Measurements from ENCODE around the gene UCN. TPM values are rescaled to one million over a fixed set of nuclear protein-coding genes. Genes with fewer than 3 reads are reported as not detected.

UCN gene
- total and polyA plus RNA-seq, 10 of the 15 experiments (the other 5 are each of a cell fraction or from before 2014, with no cell fraction given) = 0.10 to 3.8 (median 1.1) TPM; not detected in 1

GRCh38 chr2:27297195-27297594, 11.1 kb downstream of the UCN start:
- H3K4me2 ChIP-seq (ENCODE audit: control insufficient read depth, insufficient read depth) = no peak overlapping the region
- ChIA-PET RAD21 (ENCODE audit: unreplicated experiment) (no interaction called here), CTCF (interaction anchor here (0.9 to 2.4 kb wide), 3 partner anchors 15 to 57 kb away, joined by 3 to 6 read pairs (median 3); partner anchors contain the start of gene TRIM54), SMC1A (ENCODE audit: uncharacterized antibody, unreplicated experiment) (interaction anchor here (1.6 kb wide), 1 partner anchor 198 kb away, joined by 4 read pairs; no protein-coding TSS in a partner anchor), POLR2A (no interaction called here)
- no TSS peak for BruUV-seq (replicated peaks)
- no peaks in the 10 kb centered on the region for H3K9me3 ChIP-seq (replicated peaks; ENCODE audit: control insufficient read depth, insufficient read depth, low read length)
- no peak overlapping the region for H2AFZ ChIP-seq (ENCODE audit: control insufficient read depth, low read depth, low read length)
- no peak for TF ChIP-seq HDGF (IDR thresholded peaks at IDR 0.05)
- TF ChIP-seq GATAD2B (conservative IDR thresholded peaks at IDR 0.05; ENCODE audit: low read depth) = no peak
- no peak for TF ChIP-seq NFXL1 (IDR thresholded peaks at IDR 0.05; ENCODE audit: borderline replicate concordance)
- TF ChIP-seq KLF5 (IDR thresholded peaks at IDR 0.05; ENCODE audit: partially characterized antibody) = no peak
- TF ChIP-seq USF2 (IDR thresholded peaks at IDR 0.05; ENCODE audit: borderline replicate concordance, low read depth, low read length) = no peak
- no peak for TF ChIP-seq E4F1 (IDR thresholded peaks at IDR 0.05; ENCODE audit: borderline replicate concordance, partially characterized antibody)
- TF ChIP-seq LARP7 (IDR thresholded peaks at IDR 0.05) = no peak
- TF ChIP-seq SRF (IDR thresholded peaks at IDR 0.05; ENCODE audit: low read depth in 2 of 2, low read length in 2 of 2) = no peak
- TF ChIP-seq HDAC2 (IDR thresholded peaks at IDR 0.05) = no peak
- TF ChIP-seq CHD4 (IDR thresholded peaks at IDR 0.05) = no peak
- no peak for TF ChIP-seq SUPT20H (IDR thresholded peaks at IDR 0.05; ENCODE audit: borderline replicate concordance, control insufficient read depth, low read depth, low read length)
- TF ChIP-seq PAX5 (IDR thresholded peaks at IDR 0.05; ENCODE audit: borderline replicate concordance, low read depth, low read length) = no peak
- TF ChIP-seq BCL3 (IDR thresholded peaks at IDR 0.05; ENCODE audit: borderline replicate concordance, insufficient read depth, low read depth, low read length, poor library complexity, severe bottlenecking) = no peak
- no peak for TF ChIP-seq ATF7 (IDR thresholded peaks at IDR 0.05; ENCODE audit: low read depth)
- no peaks in the 10 kb centered on the region for H3K79me2 ChIP-seq (ENCODE audit: control insufficient read depth, insufficient read depth, low read length)
- H3K4me1 ChIP-seq (ENCODE audit: control insufficient read depth, insufficient read depth, low read length) = no peaks in the 10 kb centered on the region
- no peak overlapping the region for H3K4me3 ChIP-seq
- in situ Hi-C loops (cut with MboI) (no loop called here), intact Hi-C loops (cut with micrococcal nuclease; ENCODE audit: unreplicated experiment) (no loop called here)
- H3K9ac ChIP-seq (ENCODE audit: control insufficient read depth, insufficient read depth, low read length) = no peak overlapping the region
- no peak for FAIRE-seq
- ATAC-seq = no peak
- no peaks in the 10 kb centered on the region for H3K36me3 ChIP-seq (ENCODE audit: control insufficient read depth in 2 of 2, insufficient read depth in 2 of 2, low read length in 1 of 2)
- no peaks in the 10 kb centered on the region; a peak in 2 of 4 replicates for H3K27me3 ChIP-seq (replicated peaks in 1 of 2; ENCODE audit: control insufficient read depth in 2 of 2, insufficient read depth in 2 of 2, low read length in 1 of 2)
- no peak for DNase-seq (ENCODE audit: low read depth, low spot score)
- 30% methylated on average over 3 of the region's 3 CpGs for WGBS (ENCODE audit: insufficient coverage, insufficient replicate concordance, low lambda C conversion rate, missing lambda C conversion rate)
- no peaks in the 10 kb centered on the region for H4K20me1 ChIP-seq (ENCODE audit: control insufficient read depth, insufficient read depth)
- H3K27ac ChIP-seq (ENCODE audit: control insufficient read depth, insufficient read depth) = no peak overlapping the region

Data from GM12878 (cell line).